ENCODE measurements around the gene TRIM10.

DNA sequence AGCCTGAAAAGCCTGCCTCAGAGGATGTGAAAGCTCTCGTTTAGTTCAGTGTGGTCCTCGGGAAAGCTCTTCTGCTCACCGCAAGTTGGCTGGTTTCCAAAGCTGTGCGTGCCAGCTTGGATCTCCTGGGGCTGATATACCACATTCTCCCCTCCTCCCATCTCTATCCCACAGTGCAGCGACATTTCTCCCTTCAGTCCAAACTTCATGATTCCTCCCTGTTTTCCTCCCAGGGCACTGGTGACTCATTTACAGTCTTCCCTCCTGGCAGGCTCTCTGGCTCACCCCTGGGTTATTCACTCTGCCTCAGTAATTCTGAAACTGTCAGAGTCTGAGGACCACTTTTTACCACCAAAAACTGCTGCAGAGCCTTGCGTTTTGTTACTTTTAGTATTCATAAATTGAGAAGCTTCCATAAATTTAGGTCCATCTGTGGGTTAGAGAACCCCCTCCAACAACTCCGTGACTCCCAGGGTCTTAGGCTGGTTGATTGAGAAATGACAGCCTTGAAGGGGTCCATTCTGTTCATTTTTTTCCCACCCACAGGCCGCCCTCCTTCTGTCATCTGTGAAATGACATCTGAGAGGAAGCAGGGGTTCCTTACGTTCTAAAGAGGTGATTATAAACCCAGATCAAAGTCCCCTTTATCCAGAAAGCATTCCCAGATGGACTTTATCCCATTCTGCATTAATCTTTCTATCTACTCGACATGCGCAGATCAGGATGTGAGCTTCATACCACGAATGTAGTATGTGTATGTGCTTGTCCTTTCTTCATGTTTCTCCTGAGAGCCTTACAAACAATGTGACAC lies 6.1 kb downstream of the TRIM10 start:
- TF ChIP-seq, protein P1, sequence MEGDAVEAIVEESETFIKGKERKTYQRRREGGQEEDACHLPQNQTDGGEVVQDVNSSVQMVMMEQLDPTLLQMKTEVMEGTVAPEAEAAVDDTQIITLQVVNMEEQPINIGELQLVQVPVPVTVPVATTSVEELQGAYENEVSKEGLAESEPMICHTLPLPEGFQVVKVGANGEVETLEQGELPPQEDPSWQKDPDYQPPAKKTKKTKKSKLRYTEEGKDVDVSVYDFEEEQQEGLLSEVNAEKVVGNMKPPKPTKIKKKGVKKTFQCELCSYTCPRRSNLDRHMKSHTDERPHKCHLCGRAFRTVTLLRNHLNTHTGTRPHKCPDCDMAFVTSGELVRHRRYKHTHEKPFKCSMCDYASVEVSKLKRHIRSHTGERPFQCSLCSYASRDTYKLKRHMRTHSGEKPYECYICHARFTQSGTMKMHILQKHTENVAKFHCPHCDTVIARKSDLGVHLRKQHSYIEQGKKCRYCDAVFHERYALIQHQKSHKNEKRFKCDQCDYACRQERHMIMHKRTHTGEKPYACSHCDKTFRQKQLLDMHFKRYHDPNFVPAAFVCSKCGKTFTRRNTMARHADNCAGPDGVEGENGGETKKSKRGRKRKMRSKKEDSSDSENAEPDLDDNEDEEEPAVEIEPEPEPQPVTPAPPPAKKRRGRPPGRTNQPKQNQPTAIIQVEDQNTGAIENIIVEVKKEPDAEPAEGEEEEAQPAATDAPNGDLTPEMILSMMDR (IDR thresholded peaks at IDR 0.05): no peak
- no peak for TF ChIP-seq POLR2A (IDR thresholded peaks at IDR 0.05)

Data from gastroesophageal sphincter (tissue), 3 donors.